Breast epithelium (tissue), 3 donors: ENCODE data around the gene DIP2A.

Experiments
- CTCF ChIP-seq, 3 donors: fragments of 450-650 bp; IDR thresholded peaks; one replicate each; pipeline ENCODE4 v1.5.1; 2016 to 2017; ENCODE audit warnings: antibody characterized with exemption in 3 of 3, mild to moderate bottlenecking in 3 of 3, moderate library complexity in 3 of 3
- POLR2A ChIP-seq: fragments of 450-650 bp; IDR thresholded peaks from one replicate; pipeline ENCODE4 v1.6.1; 2016; ENCODE audit warnings: antibody characterized with exemption, mild to moderate bottlenecking, moderate library complexity
- POLR2AphosphoS5 ChIP-seq, 3 donors: sonication (generic); formaldehyde crosslinking; IDR thresholded peaks; one replicate each; pipeline ENCODE4 v1.6.1; 2017; ENCODE audit warnings: antibody characterized with exemption in 3 of 3

GRCh38 chr21:46549650-46550049, 91.0 kb downstream of the DIP2A start:
- TF ChIP-seq CTCF (IDR thresholded peaks at IDR 0.05): no peak
- TF ChIP-seq POLR2A: no peak
- TF ChIP-seq POLR2AphosphoS5 (IDR thresholded peaks at IDR 0.05): no peak
